ENCODE data around the gene PROKR1.

The PROKR1 gene

GRCh38 chr2:68658266-68658665 lies 14.9 kb downstream of the PROKR1 start:
- no peak for DNase-seq (ENCODE audit: low read depth in 1 of 2, low spot score in 1 of 2)
- H3K4me3 ChIP-seq (replicated peaks; ENCODE audit: insufficient read depth, low read length) = no peak overlapping the region
- H3K27ac ChIP-seq (replicated peaks) = no peak overlapping the region
- TF ChIP-seq SPI1 (IDR thresholded peaks at IDR 0.05; ENCODE audit: borderline replicate concordance, low read depth) (no peak), REST (IDR thresholded peaks at IDR 0.05; ENCODE audit: insufficient replicate concordance, low read depth) (no peak), CTCF (IDR thresholded peaks at IDR 0.05; ENCODE audit: insufficient read depth, low read length) (no peak), POLR2AphosphoS5 (IDR thresholded peaks at IDR 0.05; ENCODE audit: low read depth) (no peak), GABPA (IDR thresholded peaks at IDR 0.05; ENCODE audit: low read depth) (no peak)
- no peaks in the 10 kb centered on the region for H3K27me3 ChIP-seq (ENCODE audit: insufficient read depth, poor library complexity, severe bottlenecking)

- Histone ChIP-seq H3K27ac (replicated peaks) (no peak overlapping the region), H3K27me3 (ENCODE audit: insufficient read depth, poor library complexity, severe bottlenecking) (no peaks in the 10 kb centered on the region), H3K4me3 (replicated peaks; ENCODE audit: insufficient read depth, low read length) (no peak overlapping the region)
- TF ChIP-seq POLR2AphosphoS5 (IDR thresholded peaks at IDR 0.05; ENCODE audit: low read depth) = no peak
- no peak for TF ChIP-seq SPI1 (IDR thresholded peaks at IDR 0.05; ENCODE audit: borderline replicate concordance, low read depth)
- no peak for TF ChIP-seq REST (IDR thresholded peaks at IDR 0.05; ENCODE audit: insufficient replicate concordance, low read depth)
- TF ChIP-seq GABPA (IDR thresholded peaks at IDR 0.05; ENCODE audit: low read depth) = no peak
- no peak for TF ChIP-seq CTCF (IDR thresholded peaks at IDR 0.05; ENCODE audit: insufficient read depth, low read length)
- DNase-seq (ENCODE audit: low read depth in 1 of 2, low spot score in 1 of 2) = no peak
These were observed 15.7 kb downstream of the PROKR1 start for GRCh38 chr2:68659081-68659480.

- H3K4me3 ChIP-seq (replicated peaks; ENCODE audit: insufficient read depth, low read length) = no peak overlapping the region
- no peak for DNase-seq (ENCODE audit: low read depth in 1 of 2, low spot score in 1 of 2)
- TF ChIP-seq CTCF (IDR thresholded peaks at IDR 0.05; ENCODE audit: insufficient read depth, low read length) (no peak), SPI1 (IDR thresholded peaks at IDR 0.05; ENCODE audit: borderline replicate concordance, low read depth) (no peak), POLR2AphosphoS5 (IDR thresholded peaks at IDR 0.05; ENCODE audit: low read depth) (no peak), GABPA (IDR thresholded peaks at IDR 0.05; ENCODE audit: low read depth) (no peak)
- no peaks in the 10 kb centered on the region for H3K27me3 ChIP-seq (ENCODE audit: insufficient read depth, poor library complexity, severe bottlenecking)
- no peak overlapping the region for H3K27ac ChIP-seq (replicated peaks)
These were observed 17.3 kb downstream of the PROKR1 start for GRCh38 chr2:68660658-68661057.

- Histone ChIP-seq H3K4me3 (replicated peaks; ENCODE audit: insufficient read depth, low read length) (no peak overlapping the region), H3K27ac (replicated peaks) (no peak overlapping the region), H3K27me3 (ENCODE audit: insufficient read depth, poor library complexity, severe bottlenecking) (no peaks in the 10 kb centered on the region)
- peak in 1 of 2 experiments; percentile 14 for DNase-seq (ENCODE audit: low read depth in 1 of 2, low spot score in 1 of 2)
- TF ChIP-seq POLR2AphosphoS5 (IDR thresholded peaks at IDR 0.05; ENCODE audit: low read depth) (no peak), SPI1 (IDR thresholded peaks at IDR 0.05; ENCODE audit: borderline replicate concordance, low read depth) (peak; percentile 70; the same call in 1 of the 2 replicates)
These were observed 19.1 kb downstream of the PROKR1 start for GRCh38 chr2:68662466-68662865.
